HG03060 (cell line): ENCODE results near the gene ITPR2.
"Not testable (repeated sequence)": the region's sequence is repeated elsewhere in the genome, so short reads cannot be mapped to it uniquely, and the experiment has no call there.

Source experiments
- ATAC-seq: cut with Tn5 transposase; IDR thresholded peaks from one replicate; pipeline ENCODE4 v1.9.1; 2021; ENCODE audit warnings: low read depth, moderate number of reproducible peaks; ENCODE audit not compliant: unreplicated experiment

ITPR2 gene

GRCh38 chr12:26683443-26683842 is 149.6 kb downstream of the ITPR2 start:
- ATAC-seq, result no peak

GRCh38 chr12:26680727-26681455 is 152.1 kb downstream of the ITPR2 start:
- ATAC-seq, result no peak

GRCh38 chr12:26678697-26679660 is 154.0 kb downstream of the ITPR2 start:
- no peak for ATAC-seq

GRCh38 chr12:26671487-26671886 is 161.5 kb downstream of the ITPR2 start:
- ATAC-seq, result not testable (repeated sequence)

- ATAC-seq, result no peak
These were observed 164.1 kb downstream of the ITPR2 start for GRCh38 chr12:26668847-26669246.

- ATAC-seq, result no peak
These were observed 164.8 kb downstream of the ITPR2 start for GRCh38 chr12:26668230-26668629.

GRCh38 chr12:26666286-26666685 is 166.7 kb downstream of the ITPR2 start:
- no peak for ATAC-seq

GRCh38 chr12:26661399-26661798 is 171.6 kb downstream of the ITPR2 start:
- no peak for ATAC-seq

- no peak for ATAC-seq
These were observed 173.1 kb downstream of the ITPR2 start for GRCh38 chr12:26659930-26660329.

- no peak for ATAC-seq
These were observed 174.0 kb downstream of the ITPR2 start for GRCh38 chr12:26658991-26659390.

- ATAC-seq, result no peak
These were observed 178.4 kb downstream of the ITPR2 start for GRCh38 chr12:26654623-26655022.

GRCh38 chr12:26651566-26652188 is 181.3 kb downstream of the ITPR2 start:
- no peak for ATAC-seq

GRCh38 chr12:26651036-26651435 is 182.0 kb downstream of the ITPR2 start:
- no peak for ATAC-seq

GRCh38 chr12:26648999-26649398 is 184.0 kb downstream of the ITPR2 start:
- no peak for ATAC-seq

- ATAC-seq, result no peak
These were observed 184.4 kb downstream of the ITPR2 start for GRCh38 chr12:26648584-26648983.

- no peak for ATAC-seq
These were observed 184.9 kb downstream of the ITPR2 start for GRCh38 chr12:26648066-26648465.

- ATAC-seq, result no peak
These were observed 185.9 kb downstream of the ITPR2 start for GRCh38 chr12:26647088-26647487.

GRCh38 chr12:26646571-26646970 is 186.4 kb downstream of the ITPR2 start:
- ATAC-seq, result no peak

- ATAC-seq, result not testable (repeated sequence)
These were observed 188.6 kb downstream of the ITPR2 start for GRCh38 chr12:26644376-26644775.

GRCh38 chr12:26643532-26644315 is 189.3 kb downstream of the ITPR2 start:
- ATAC-seq, result no peak
